Ascending aorta (tissue), 2 donors: ENCODE measurements around the gene PHF12. TPM values are rescaled to one million over a fixed set of nuclear protein-coding genes. Genes with fewer than 3 reads are reported as not detected.

Experiments used
- DNase-seq, 2 donors: peaks; one replicate each; pipeline ENCODE4 v3.0.0-alpha.2; 2019; ENCODE audit warnings: low spot score in 2 of 2
- H3K27ac ChIP-seq, 2 donors: fragments of 200-600 bp; sonication (generic); one replicate each; pipeline ENCODE4 v1.5.1; 2016 to 2017; ENCODE audit warnings: mild to moderate bottlenecking in 1 of 2
- H3K27me3 ChIP-seq: fragments of 200-600 bp; sonication (generic); one replicate; pipeline ENCODE4 v1.5.1; 2017
- H3K36me3 ChIP-seq, 2 donors: fragments of 200-600 bp; sonication (generic); one replicate each; pipeline ENCODE4 v1.5.1; 2016
- H3K4me1 ChIP-seq, 2 donors: fragments of 200-600 bp; sonication (generic); one replicate each; pipeline ENCODE4 v1.5.1; 2016 to 2017; ENCODE audit warnings: mild to moderate bottlenecking in 1 of 2
- H3K4me3 ChIP-seq, 2 donors: fragments of 200-600 bp; sonication (generic); one replicate each; pipeline ENCODE4 v1.5.1; 2016 to 2017; ENCODE audit warnings: mild to moderate bottlenecking in 1 of 2
- H3K9me3 ChIP-seq, 2 donors: fragments of 200-600 bp; sonication (generic); one replicate each; pipeline ENCODE4 v1.5.1; 2016
- CTCF ChIP-seq, 3 experiments: fragments of 200-600 bp in 2 of 3; fragments of 450-650 bp in 1 of 3; sonication (generic) in 2 of 3; IDR thresholded peaks; one replicate each; pipeline ENCODE4 v1.5.1; 2016 to 2019; ENCODE audit warnings: antibody characterized with exemption in 3 of 3, mild to moderate bottlenecking in 1 of 3, moderate library complexity in 1 of 3
- intact Hi-C: fragments of 100-400 bp; cut with DNase I; formaldehyde crosslinking; loops from one replicate; pipeline ENCODE4 v1.15.1; 2023
- total RNA-seq: library from RNA; depleted of rRNA; stranded (reverse); fragments of >200 nt; gene quantifications from one replicate; pipeline ENCODE4 v1.1.0, GENCODE V29; 2016

PHF12 gene
- total RNA-seq, 1 donor from 2014 or later = 35.0 TPM

- Histone ChIP-seq H3K4me1 (no peaks in the 10 kb centered on the region), H3K4me3 (no peak overlapping the region), H3K36me3 (peaks cover 3% of the 10 kb centered on the region in 2 donors), H3K27ac (no peak overlapping the region), H3K9me3 (no peaks in the 10 kb centered on the region), H3K27me3 (no peaks in the 10 kb centered on the region)
- intact Hi-C loops = no loop called here
- TF ChIP-seq CTCF (IDR thresholded peaks at IDR 0.05) = no peak
- DNase-seq = no peak
Observed at GRCh38 chr17:28865946-28866752, 85.2 kb downstream of the PHF12 start.

DNA sequence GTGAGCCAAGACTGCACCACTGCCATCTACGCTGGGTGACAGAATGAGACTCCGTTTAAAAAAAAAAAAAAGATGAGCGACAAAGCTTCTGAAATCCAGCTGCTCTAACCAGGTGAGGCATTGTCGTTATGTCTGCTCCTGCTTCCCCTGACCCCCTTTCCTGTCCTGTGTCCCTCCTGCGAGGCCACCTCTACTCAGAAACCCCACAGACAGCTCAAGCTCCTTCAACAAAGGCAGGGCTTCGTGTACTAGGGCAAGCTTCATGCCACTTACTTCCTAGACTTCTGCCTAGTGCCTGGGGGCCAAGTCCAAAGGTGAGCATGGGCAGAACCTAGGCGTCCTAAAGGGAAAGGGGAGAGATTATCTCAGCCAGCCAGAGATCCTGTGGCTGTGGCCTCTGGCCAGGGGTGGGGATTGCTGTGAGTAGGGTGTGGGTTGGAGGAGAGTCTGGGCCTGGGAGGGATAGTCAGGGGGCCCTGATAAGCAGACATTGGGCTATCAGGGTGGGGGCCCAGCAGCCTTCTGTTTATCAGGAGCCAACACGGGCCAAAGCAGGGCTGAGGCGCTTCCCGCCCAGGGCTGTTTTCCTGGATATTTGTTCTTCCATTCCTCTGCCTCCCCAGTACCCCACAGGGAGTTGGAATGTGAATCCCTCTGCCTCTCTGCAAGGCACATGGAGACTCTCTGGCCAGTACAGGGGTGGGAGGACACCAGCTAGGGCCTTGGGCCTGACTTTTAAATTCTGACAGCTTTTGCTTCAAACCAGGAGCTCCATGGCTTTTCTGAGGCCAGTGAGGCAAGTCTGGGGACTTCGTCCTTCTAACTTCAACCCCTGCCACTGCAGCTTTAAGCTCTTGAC lies 86.1 kb downstream of the PHF12 start:
- no peaks in the 10 kb centered on the region for H3K27me3 ChIP-seq
- H3K27ac ChIP-seq = no peak overlapping the region
- no peak for TF ChIP-seq CTCF (IDR thresholded peaks at IDR 0.05)
- peaks cover 11 to 12% of the 10 kb centered on the region in 2 donors for H3K36me3 ChIP-seq
- H3K9me3 ChIP-seq = no peaks in the 10 kb centered on the region
- no peak overlapping the region for H3K4me3 ChIP-seq
- intact Hi-C loops = no loop called here
- DNase-seq = no peak
- H3K4me1 ChIP-seq = no peaks in the 10 kb centered on the region

DNA sequence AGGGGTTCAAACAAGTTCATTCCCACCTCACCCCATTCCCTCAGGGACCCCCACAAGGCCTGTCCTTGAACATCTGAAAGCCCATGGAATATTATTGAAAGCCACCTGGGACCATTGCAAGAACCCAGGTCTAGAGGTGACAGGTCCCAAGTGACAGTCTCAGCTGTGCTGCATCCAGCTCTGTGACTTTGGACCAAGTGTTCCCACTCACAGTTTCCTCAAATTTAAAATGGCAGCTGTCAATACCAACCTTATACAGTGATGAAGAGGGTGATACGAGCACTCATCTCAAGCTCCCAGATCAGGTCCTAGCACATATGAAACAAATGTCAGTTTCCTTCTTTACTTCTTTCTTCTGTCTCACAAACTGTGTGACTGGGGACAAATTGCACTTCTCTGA lies 87.4 kb downstream of the PHF12 start:
- peaks cover 23 to 24% of the 10 kb centered on the region in 2 donors for H3K36me3 ChIP-seq
- intact Hi-C loops = no loop called here
- H3K27ac ChIP-seq = no peak overlapping the region
- DNase-seq = no peak
- no peaks in the 10 kb centered on the region for H3K9me3 ChIP-seq
- no peaks in the 10 kb centered on the region for H3K27me3 ChIP-seq
- no peaks in the 10 kb centered on the region for H3K4me1 ChIP-seq
- H3K4me3 ChIP-seq = no peak overlapping the region
- TF ChIP-seq CTCF (IDR thresholded peaks at IDR 0.05) = no peak

- Histone ChIP-seq H3K27me3 (no peaks in the 10 kb centered on the region), H3K36me3 (peaks cover 36 to 38% of the 10 kb centered on the region in 2 donors), H3K4me1 (no peaks in the 10 kb centered on the region), H3K9me3 (no peaks in the 10 kb centered on the region), H3K27ac (no peak overlapping the region), H3K4me3 (no peak overlapping the region)
- no peak for DNase-seq
- intact Hi-C loops = no loop called here
- no peak for TF ChIP-seq CTCF (IDR thresholded peaks at IDR 0.05)
Observed at GRCh38 chr17:28862561-28862960, 88.8 kb downstream of the PHF12 start.

GRCh38 chr17:28861393-28862203 lies 89.7 kb downstream of the PHF12 start:
- H3K27me3 ChIP-seq = no peaks in the 10 kb centered on the region
- H3K4me1 ChIP-seq = no peaks in the 10 kb centered on the region
- H3K27ac ChIP-seq = no peak overlapping the region
- DNase-seq = no peak
- TF ChIP-seq CTCF (IDR thresholded peaks at IDR 0.05) = no peak
- no peak overlapping the region for H3K4me3 ChIP-seq
- no peaks in the 10 kb centered on the region for H3K9me3 ChIP-seq
- H3K36me3 ChIP-seq = peaks cover 40 to 44% of the 10 kb centered on the region in 2 donors
- intact Hi-C loops = no loop called here
